DMS53 treated with DMSO at 0.1 percent for 48 hours (cell line): ENCODE results near the gene PSPC1.
"Not testable (repeated sequence)": the region's sequence is repeated elsewhere in the genome, so short reads cannot be mapped to it uniquely, and the experiment has no call there.

Experiments
- DNase-seq: peaks from one replicate; lab custom pipeline; 2025; ENCODE audit not compliant: unreplicated experiment; lab: John Stamatoyannopoulos, UW

The PSPC1 gene

GRCh38 chr13:19766591-19766990 is 16.2 kb downstream of the PSPC1 start:
- DNase-seq, result no peak

- DNase-seq, result no peak
Measured at GRCh38 chr13:19764237-19764636, 18.5 kb downstream of the PSPC1 start.

- DNase-seq, result no peak
Measured at GRCh38 chr13:19763618-19764017, 19.1 kb downstream of the PSPC1 start.

- DNase-seq, result no peak
Measured at GRCh38 chr13:19759669-19760068, 23.1 kb downstream of the PSPC1 start.

- DNase-seq, result no peak
Measured at GRCh38 chr13:19742643-19743042, 40.1 kb downstream of the PSPC1 start.

GRCh38 chr13:19737844-19738557 is 44.7 kb downstream of the PSPC1 start:
- no peak for DNase-seq

- DNase-seq, result no peak
Measured at GRCh38 chr13:19726611-19727010, 56.1 kb downstream of the PSPC1 start.

GRCh38 chr13:19725320-19725719 is 57.4 kb downstream of the PSPC1 start:
- DNase-seq, result no peak

GRCh38 chr13:19720039-19720438 is 62.7 kb downstream of the PSPC1 start:
- DNase-seq, result no peak

- no peak for DNase-seq
Measured at GRCh38 chr13:19713186-19713965, 69.4 kb downstream of the PSPC1 start.

GRCh38 chr13:19709782-19710181 is 73.0 kb downstream of the PSPC1 start:
- DNase-seq, result not testable (repeated sequence)

- not testable (repeated sequence) for DNase-seq
Measured at GRCh38 chr13:19709039-19709438, 73.7 kb downstream of the PSPC1 start.

GRCh38 chr13:19704256-19704655 is 78.5 kb downstream of the PSPC1 start:
- not testable (repeated sequence) for DNase-seq

GRCh38 chr13:19701619-19702018 is 81.1 kb downstream of the PSPC1 start:
- DNase-seq, result not testable (repeated sequence)

GRCh38 chr13:19700963-19701362 is 81.8 kb downstream of the PSPC1 start:
- DNase-seq, result not testable (repeated sequence)

- DNase-seq, result no peak
Measured at GRCh38 chr13:19695829-19696228, 86.9 kb downstream of the PSPC1 start.

GRCh38 chr13:19695428-19695827 is 87.3 kb downstream of the PSPC1 start:
- no peak for DNase-seq

- not testable (repeated sequence) for DNase-seq
Measured at GRCh38 chr13:19691447-19691846, 91.3 kb downstream of the PSPC1 start.

- no peak for DNase-seq
Measured at GRCh38 chr13:19685437-19685836, 97.3 kb downstream of the PSPC1 start.

- no peak for DNase-seq
Measured at GRCh38 chr13:19685034-19685433, 97.7 kb downstream of the PSPC1 start.

GRCh38 chr13:19681517-19681916 is 101.2 kb downstream of the PSPC1 start:
- DNase-seq, result no peak

- DNase-seq, result no peak
Measured at GRCh38 chr13:19680751-19681150, 102.0 kb downstream of the PSPC1 start.
